ENCODE measurements around the gene PPIL1.
"Not testable (repeated sequence)": the region's sequence is repeated elsewhere in the genome, so short reads cannot be mapped to it uniquely, and the experiment has no call there.

PPIL1 gene

GRCh38 chr6:36823421-36824096 is 51.0 kb downstream of the PPIL1 start:
- Histone ChIP-seq H3K4me1 (ENCODE audit: control insufficient read depth, insufficient read depth, low read length) (no peaks in the 10 kb centered on the region), H3K36me3 (ENCODE audit: control insufficient read depth, insufficient read depth, low read length) (no peaks in the 10 kb centered on the region), H3K9ac (ENCODE audit: low read length) (no peak overlapping the region), H3K9me3 (ENCODE audit: control insufficient read depth, low read length) (no peaks in the 10 kb centered on the region), H3K27me3 (ENCODE audit: control insufficient read depth, insufficient read depth, low read length) (peaks cover 4% of the 10 kb centered on the region), H3K4me3 (ENCODE audit: low read length) (no peak overlapping the region)

GRCh38 chr6:36822506-36823269 is 51.9 kb downstream of the PPIL1 start:
- H3K36me3 ChIP-seq (ENCODE audit: control insufficient read depth, insufficient read depth, low read length): no peaks in the 10 kb centered on the region
- no peaks in the 10 kb centered on the region for H3K9me3 ChIP-seq (ENCODE audit: control insufficient read depth, low read length)
- no peak overlapping the region for H3K9ac ChIP-seq (ENCODE audit: low read length)
- H3K4me3 ChIP-seq (ENCODE audit: low read length): no peak overlapping the region
- H3K27me3 ChIP-seq (ENCODE audit: control insufficient read depth, insufficient read depth, low read length): peaks cover 4% of the 10 kb centered on the region
- no peaks in the 10 kb centered on the region for H3K4me1 ChIP-seq (ENCODE audit: control insufficient read depth, insufficient read depth, low read length)

DNA sequence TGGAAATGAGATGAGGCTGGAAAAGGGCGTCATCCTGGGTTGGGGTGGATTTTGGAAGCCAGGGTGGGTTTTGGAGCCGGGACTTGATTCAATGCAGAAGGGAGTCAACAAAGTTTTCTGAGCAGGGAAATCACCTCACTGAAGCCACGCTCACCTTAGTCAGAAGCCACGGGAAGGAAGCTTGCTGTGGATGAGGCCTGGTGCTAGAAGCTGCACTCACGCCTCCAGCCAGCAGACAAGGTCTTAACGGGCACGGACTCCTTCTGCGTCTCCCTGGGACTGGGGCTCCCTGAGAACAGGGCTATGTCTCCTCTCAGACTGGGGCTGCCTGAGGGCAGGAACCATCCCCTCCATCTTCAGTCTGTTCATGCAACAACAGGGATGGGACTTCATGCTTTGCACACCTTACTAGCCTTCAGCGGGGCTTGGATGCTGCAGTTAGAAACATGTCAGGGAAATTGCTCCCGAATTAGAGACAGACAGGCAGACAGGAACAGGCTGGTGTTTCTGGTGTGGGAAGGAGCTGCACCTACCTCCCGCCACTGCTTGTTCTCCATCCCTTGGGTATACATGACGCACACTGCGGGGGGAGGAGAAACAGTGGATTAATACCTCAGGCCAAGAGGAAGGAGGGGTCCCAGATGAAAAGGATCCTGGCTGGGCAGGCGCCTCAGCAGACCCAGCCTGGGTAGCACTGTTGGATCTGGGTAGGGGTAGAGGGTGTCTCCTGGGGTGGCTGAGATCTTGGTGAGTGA is 52.8 kb downstream of the PPIL1 start:
- peaks cover 4% of the 10 kb centered on the region for H3K27me3 ChIP-seq (ENCODE audit: control insufficient read depth, insufficient read depth, low read length)
- no peak overlapping the region for H3K9ac ChIP-seq (ENCODE audit: low read length)
- H3K36me3 ChIP-seq (ENCODE audit: control insufficient read depth, insufficient read depth, low read length): no peaks in the 10 kb centered on the region
- H3K9me3 ChIP-seq (ENCODE audit: control insufficient read depth, low read length): no peaks in the 10 kb centered on the region
- H3K4me1 ChIP-seq (ENCODE audit: control insufficient read depth, insufficient read depth, low read length): no peaks in the 10 kb centered on the region
- no peak overlapping the region for H3K4me3 ChIP-seq (ENCODE audit: low read length)

DNA sequence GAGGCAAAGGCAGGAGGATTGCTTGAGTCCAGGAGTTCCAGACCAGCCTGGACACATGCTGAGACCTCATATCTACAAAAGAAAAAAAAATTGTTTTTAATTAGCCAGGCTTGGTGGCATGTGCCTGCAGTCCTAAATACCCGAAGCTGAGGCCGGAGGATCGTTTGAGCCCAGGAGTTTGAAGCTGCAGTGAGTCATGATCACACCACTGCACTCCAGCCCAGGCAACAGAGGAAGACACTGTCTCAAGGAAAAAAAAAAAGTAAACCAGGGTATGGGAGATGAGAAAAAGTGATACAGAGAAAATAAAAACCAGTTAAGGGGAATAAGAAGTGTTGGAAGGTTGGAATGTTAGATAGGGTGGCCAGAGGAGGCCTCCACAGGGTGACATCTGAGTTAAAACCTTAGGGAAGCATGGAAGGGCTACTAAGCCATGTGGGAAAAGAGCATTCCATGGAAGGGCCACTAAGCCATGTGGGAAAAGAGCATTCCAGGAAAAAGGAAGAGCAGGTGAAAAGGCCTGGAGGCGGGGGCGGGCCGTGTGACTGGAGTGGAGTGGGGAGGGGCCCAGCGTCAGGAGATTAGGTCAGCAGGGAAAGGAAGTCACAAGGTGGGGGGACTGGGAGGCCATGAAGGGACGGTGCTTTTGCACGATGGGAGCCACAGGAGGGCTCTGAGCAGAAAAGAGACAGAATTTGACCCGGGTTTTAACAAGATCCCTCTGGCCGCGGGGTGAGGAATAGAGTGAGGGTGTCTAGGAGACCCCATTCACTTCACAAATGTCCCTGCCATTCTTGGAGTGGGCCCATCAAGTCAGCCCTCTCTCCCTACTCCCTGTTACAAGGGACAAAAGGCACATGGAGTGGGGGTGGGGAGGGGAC is 53.7 kb downstream of the PPIL1 start:
- no peaks in the 10 kb centered on the region for H3K4me1 ChIP-seq (ENCODE audit: control insufficient read depth, insufficient read depth, low read length)

DNA sequence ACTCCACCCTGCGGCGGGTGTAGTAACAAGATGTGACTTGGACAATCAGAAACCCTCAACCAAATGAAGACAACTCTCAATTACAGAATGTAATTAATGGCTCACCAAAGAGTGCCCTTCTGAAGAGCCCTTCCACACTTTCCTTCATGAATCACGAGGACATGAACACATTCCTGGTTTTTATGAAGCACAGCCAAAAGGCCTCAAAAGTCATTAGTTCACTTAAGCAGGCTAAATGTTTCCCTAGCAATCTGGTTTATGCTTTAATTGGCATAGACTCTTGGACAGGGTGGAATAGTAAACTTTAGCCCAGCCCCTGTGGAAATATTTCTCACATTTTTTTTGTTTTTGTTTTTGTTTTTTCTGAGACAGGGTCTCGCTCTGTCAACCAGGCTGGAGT is 55.8 kb downstream of the PPIL1 start:
- Histone ChIP-seq H3K9ac (ENCODE audit: low read length) (no peak overlapping the region), H3K4me3 (ENCODE audit: low read length) (no peak overlapping the region), H3K27me3 (ENCODE audit: control insufficient read depth, insufficient read depth, low read length) (no peaks in the 10 kb centered on the region), H3K36me3 (ENCODE audit: control insufficient read depth, insufficient read depth, low read length) (no peaks in the 10 kb centered on the region), H3K4me1 (ENCODE audit: control insufficient read depth, insufficient read depth, low read length) (no peaks in the 10 kb centered on the region), H3K9me3 (ENCODE audit: control insufficient read depth, low read length) (no peaks in the 10 kb centered on the region)

More for the DNA sequence above, 53.7 kb downstream of the PPIL1 start:
- no peak overlapping the region for H3K9ac ChIP-seq (ENCODE audit: low read length)
- no peaks in the 10 kb centered on the region for H3K9me3 ChIP-seq (ENCODE audit: control insufficient read depth, low read length)
- peaks cover under 1% of the 10 kb centered on the region for H3K27me3 ChIP-seq (ENCODE audit: control insufficient read depth, insufficient read depth, low read length)
- no peak overlapping the region for H3K4me3 ChIP-seq (ENCODE audit: low read length)
- H3K36me3 ChIP-seq (ENCODE audit: control insufficient read depth, insufficient read depth, low read length): no peaks in the 10 kb centered on the region

DNA sequence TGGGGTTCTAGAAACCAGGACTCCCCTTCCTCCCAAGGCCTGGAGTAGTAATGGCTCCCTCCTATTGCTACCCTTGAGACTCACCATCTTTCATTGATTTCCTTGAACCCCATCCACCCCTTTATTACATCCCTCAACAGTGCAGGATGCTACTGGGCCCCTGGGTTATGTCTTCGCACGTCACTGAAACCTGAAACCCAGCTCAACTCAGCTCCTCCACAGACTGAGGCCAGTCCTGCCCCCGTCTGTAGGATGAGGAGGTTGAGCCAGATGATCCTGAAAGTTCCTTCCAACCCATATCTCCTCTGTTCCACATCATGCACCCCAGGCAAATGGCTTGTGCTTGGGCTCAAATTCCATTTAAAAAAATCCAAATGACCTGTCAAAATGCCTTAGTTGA is 56.8 kb downstream of the PPIL1 start:
- no peaks in the 10 kb centered on the region for H3K4me1 ChIP-seq (ENCODE audit: control insufficient read depth, insufficient read depth, low read length)
- no peaks in the 10 kb centered on the region for H3K36me3 ChIP-seq (ENCODE audit: control insufficient read depth, insufficient read depth, low read length)
- no peak overlapping the region for H3K4me3 ChIP-seq (ENCODE audit: low read length)
- H3K9ac ChIP-seq (ENCODE audit: low read length): no peak overlapping the region
- no peaks in the 10 kb centered on the region for H3K9me3 ChIP-seq (ENCODE audit: control insufficient read depth, low read length)
- H3K27me3 ChIP-seq (ENCODE audit: control insufficient read depth, insufficient read depth, low read length): no peaks in the 10 kb centered on the region

GRCh38 chr6:36817176-36817817 is 57.3 kb downstream of the PPIL1 start:
- H3K27me3 ChIP-seq (ENCODE audit: control insufficient read depth, insufficient read depth, low read length): no peaks in the 10 kb centered on the region
- H3K4me1 ChIP-seq (ENCODE audit: control insufficient read depth, insufficient read depth, low read length): no peaks in the 10 kb centered on the region
- H3K4me3 ChIP-seq (ENCODE audit: low read length): no peak overlapping the region
- no peaks in the 10 kb centered on the region for H3K9me3 ChIP-seq (ENCODE audit: control insufficient read depth, low read length)
- H3K36me3 ChIP-seq (ENCODE audit: control insufficient read depth, insufficient read depth, low read length): no peaks in the 10 kb centered on the region
- no peak overlapping the region for H3K9ac ChIP-seq (ENCODE audit: low read length)

- Histone ChIP-seq H3K9ac (ENCODE audit: low read length) (no peak overlapping the region), H3K4me3 (ENCODE audit: low read length) (no peak overlapping the region), H3K9me3 (ENCODE audit: control insufficient read depth, low read length) (no peaks in the 10 kb centered on the region), H3K27me3 (ENCODE audit: control insufficient read depth, insufficient read depth, low read length) (no peaks in the 10 kb centered on the region), H3K36me3 (ENCODE audit: control insufficient read depth, insufficient read depth, low read length) (no peaks in the 10 kb centered on the region), H3K4me1 (ENCODE audit: control insufficient read depth, insufficient read depth, low read length) (no peaks in the 10 kb centered on the region)
Measured at GRCh38 chr6:36815962-36816735, 58.5 kb downstream of the PPIL1 start.

GRCh38 chr6:36814249-36814648 is 60.4 kb downstream of the PPIL1 start:
- Histone ChIP-seq H3K4me3 (ENCODE audit: low read length) (no peak overlapping the region), H3K4me1 (ENCODE audit: control insufficient read depth, insufficient read depth, low read length) (no peaks in the 10 kb centered on the region), H3K27me3 (ENCODE audit: control insufficient read depth, insufficient read depth, low read length) (no peaks in the 10 kb centered on the region), H3K9ac (ENCODE audit: low read length) (no peak overlapping the region), H3K36me3 (ENCODE audit: control insufficient read depth, insufficient read depth, low read length) (no peaks in the 10 kb centered on the region), H3K9me3 (ENCODE audit: control insufficient read depth, low read length) (no peaks in the 10 kb centered on the region)

- Histone ChIP-seq H3K36me3 (ENCODE audit: control insufficient read depth, insufficient read depth, low read length) (no peaks in the 10 kb centered on the region), H3K4me1 (ENCODE audit: control insufficient read depth, insufficient read depth, low read length) (no peaks in the 10 kb centered on the region), H3K27me3 (ENCODE audit: control insufficient read depth, insufficient read depth, low read length) (no peaks in the 10 kb centered on the region), H3K9ac (ENCODE audit: low read length) (no peak overlapping the region), H3K9me3 (ENCODE audit: control insufficient read depth, low read length) (no peaks in the 10 kb centered on the region), H3K4me3 (ENCODE audit: low read length) (no peak overlapping the region)
Measured at GRCh38 chr6:36813526-36813925, 61.1 kb downstream of the PPIL1 start.

- H3K27me3 ChIP-seq (ENCODE audit: control insufficient read depth, insufficient read depth, low read length); H3K4me3 ChIP-seq (ENCODE audit: low read length); H3K9ac ChIP-seq (ENCODE audit: low read length); H3K36me3 ChIP-seq (ENCODE audit: control insufficient read depth, insufficient read depth, low read length); H3K9me3 ChIP-seq (ENCODE audit: control insufficient read depth, low read length); H3K4me1 ChIP-seq (ENCODE audit: control insufficient read depth, insufficient read depth, low read length): not testable (repeated sequence)
Measured at GRCh38 chr6:36813047-36813446, 61.6 kb downstream of the PPIL1 start.

All from mucosa of stomach (tissue), 1 donor.